Mucosa of gallbladder (tissue), 1 donor: Measurements from ENCODE around the gene EPYC. TPM values are rescaled to one million over a fixed set of nuclear protein-coding genes. Genes with fewer than 3 reads are reported as not detected.

Experiments
- DNase-seq: peaks from one replicate; pipeline ENCODE4 v3.0.0-alpha.2; 2020; ENCODE audit warnings: low spot score
- total RNA-seq: library from RNA; stranded (reverse); gene quantifications from one replicate; pipeline ENCODE4 v1.2.1, GENCODE V29; 2021
- donor health status: DM: no; HTN: no; CAD: no.

The EPYC gene
- total RNA-seq, 1 donor from 2014 or later: not detected

- DNase-seq: no peak
Observed at GRCh38 chr12:90954921-90955320, 49.9 kb downstream of the EPYC start, which contains the start of gene CCER1. CCER1 (minus strand) TSS chr12:90955176; CDS start chr12:90954742, 434 bp downstream.

- no peak for DNase-seq
Observed at GRCh38 chr12:90954428-90954827, 50.3 kb downstream of the EPYC start.

GRCh38 chr12:90953956-90954421, 50.8 kb downstream of the EPYC start:
- DNase-seq: no peak

GRCh38 chr12:90951432-90952105, 53.2 kb downstream of the EPYC start:
- DNase-seq: no peak

GRCh38 chr12:90947869-90948268, 56.9 kb downstream of the EPYC start:
- DNase-seq: no peak

- DNase-seq: no peak
Observed at GRCh38 chr12:90945070-90945649, 59.6 kb downstream of the EPYC start.

DNA sequence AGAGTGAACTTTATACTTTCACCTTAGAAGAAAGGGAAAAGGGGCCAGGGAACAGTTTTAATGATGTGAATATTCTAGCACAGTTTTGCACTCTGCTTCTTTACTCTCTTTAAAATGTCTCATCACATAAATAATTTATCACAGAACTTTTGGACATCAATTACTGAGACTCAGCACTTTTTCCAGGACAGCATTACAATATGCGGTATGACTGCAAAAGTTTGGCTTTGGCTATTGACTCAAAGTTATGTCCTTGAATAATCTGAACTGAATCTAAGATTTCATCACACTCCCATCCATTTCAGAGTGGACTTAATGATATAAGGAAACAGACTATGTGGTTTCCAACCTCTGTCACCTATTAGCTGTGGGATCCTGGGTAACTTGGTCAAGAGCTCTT, 61.5 kb downstream of the EPYC start:
- no peak for DNase-seq

DNA sequence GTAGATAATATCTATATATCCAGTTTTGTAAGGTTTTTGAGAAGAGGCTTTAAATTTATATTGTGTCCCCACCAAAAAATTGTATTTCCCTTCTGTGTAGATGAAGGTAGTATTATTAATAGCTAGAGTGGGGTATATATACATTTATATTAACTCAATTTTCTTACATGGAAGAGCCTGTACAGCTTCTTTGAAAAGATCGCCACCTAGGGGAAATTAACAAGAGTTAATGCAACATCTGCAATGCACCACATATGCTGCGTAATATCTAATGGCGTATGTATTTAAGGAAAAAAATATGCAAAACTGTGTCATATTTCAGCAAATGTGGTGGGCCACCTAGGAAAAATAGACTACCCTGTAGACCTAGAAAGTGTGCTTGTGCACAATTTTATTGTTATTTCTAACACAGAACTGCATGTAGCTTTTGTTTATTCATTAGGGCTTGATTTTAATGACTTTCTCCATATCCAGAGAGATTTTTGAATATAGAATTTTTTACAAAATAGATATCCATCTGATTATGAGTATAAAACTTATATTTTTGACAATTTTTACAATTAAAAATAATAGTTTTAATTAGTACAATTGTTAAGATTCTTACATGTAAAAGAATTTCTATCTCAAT, 63.8 kb downstream of the EPYC start:
- DNase-seq: no peak

DNA sequence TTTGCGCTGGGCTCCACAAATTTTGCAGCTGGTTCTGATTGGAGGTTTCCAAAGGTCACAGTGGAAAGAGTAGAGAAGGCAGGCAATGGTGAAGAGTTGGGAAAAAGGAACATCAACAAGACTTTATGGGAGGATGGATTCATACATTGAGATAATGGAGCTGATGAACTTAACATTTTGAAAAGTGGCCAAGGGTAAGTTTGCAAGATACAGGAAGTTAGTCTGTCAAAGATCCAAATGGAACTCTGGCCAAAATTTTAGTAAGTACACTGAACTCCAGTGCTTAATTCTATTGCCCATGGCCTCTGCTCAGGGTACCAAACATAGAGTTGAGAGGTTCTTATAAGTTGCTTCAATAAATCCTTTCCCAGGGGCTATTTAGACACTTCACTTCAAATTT, 65.4 kb downstream of the EPYC start:
- no peak for DNase-seq

DNA sequence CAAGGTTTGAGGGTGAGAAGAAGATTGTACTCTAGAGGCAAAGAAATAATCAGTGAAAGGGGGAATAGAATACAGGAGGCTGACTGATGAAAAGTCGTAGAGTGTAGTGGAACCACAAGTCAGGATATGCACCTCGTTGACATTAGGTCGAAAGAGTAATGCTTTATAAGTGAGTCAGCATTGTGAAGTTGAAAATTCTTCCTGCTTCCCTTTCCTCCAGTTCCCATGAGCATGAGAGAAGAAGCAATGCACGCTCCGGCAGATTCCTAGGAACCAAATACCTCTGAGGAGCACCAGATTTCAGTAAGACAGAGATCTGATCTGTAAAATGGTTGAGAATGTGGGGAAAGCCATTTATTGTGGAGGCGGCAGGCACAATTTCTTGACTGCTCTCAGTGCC, 66.3 kb downstream of the EPYC start:
- DNase-seq: no peak

GRCh38 chr12:90937651-90938050, 67.1 kb downstream of the EPYC start:
- DNase-seq: no peak

- no peak for DNase-seq
Observed at GRCh38 chr12:90936230-90937005, 68.4 kb downstream of the EPYC start.

DNA sequence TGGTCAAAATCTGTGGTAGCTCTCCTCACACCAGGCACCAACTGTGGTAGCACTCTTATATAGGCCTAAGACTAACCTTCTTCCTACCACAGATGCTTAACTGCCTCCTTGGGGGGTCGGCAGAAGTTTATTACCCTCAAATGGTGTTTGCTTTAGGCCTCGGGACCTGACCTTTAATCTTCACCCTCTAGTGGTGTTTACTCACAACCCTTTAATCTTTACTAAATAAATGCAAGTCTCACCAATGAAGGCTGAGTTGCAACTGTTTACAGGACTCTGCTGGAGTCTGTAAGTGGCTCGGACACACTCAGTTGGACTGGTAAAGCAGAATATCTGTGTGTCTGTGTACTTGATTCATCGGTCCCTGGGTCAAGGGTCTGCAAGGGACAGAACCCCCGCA, 79.2 kb downstream of the EPYC start:
- DNase-seq: no peak

- no peak for DNase-seq
Observed at GRCh38 chr12:90924406-90924805, 80.4 kb downstream of the EPYC start.

GRCh38 chr12:90922145-90922627, 82.6 kb downstream of the EPYC start:
- DNase-seq: no peak

DNA sequence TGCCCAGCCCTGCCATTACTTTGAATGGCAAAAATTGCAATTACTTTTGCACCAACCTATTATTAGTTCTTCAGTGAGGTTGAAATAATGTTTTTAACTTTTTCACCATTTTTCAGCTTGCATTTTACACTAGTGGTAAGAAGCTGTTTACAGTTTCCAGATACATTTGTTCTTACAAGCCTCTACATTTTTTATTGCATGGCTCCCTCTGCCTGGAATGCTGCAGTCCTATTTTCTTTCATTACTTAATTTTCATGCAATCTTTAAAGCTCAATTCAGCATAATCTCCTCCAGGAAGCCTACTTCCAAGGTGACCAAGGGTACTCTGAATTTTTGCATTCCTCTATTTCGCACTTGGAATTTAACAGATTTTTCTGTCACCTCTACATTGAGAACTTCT, 83.2 kb downstream of the EPYC start:
- no peak for DNase-seq

GRCh38 chr12:90920222-90920621, 84.5 kb downstream of the EPYC start:
- DNase-seq: no peak

DNA sequence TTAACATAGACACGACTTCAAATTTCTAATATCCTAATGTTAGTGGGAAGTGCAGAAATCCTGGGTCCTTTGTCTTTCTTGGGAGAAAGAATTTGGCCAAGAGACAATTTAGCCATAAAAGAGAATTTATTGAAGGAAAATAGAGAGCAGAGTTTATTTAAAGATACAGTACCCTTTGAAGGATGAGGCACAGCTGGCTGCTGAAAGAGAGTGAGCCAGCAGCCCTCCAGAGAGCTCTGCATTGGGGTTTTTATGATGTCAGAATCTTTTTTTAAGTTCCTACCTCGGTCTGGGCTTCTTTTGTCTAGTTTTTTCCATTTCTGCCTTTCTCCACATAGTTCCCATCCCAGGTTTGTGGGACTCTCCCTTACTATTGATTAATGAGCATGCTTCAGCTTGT, 87.3 kb downstream of the EPYC start:
- no peak for DNase-seq

DNA sequence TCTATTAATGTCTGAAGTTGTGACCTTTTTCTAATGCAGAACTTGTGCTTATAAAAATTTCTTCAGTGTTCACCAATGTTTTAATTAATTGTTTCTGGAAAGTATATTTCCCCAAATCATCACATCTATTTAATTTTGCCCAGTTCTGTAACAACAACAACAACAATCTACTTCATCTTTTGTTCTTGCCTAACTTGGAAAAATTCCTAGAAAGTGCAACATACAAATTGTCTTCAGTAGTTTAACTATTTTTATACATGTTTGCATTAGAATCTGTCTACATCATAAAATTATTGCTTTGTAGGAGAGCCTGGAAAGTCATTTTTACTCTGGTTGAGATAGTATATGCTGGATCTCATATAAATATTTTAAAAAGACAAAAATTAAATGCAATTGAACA, 88.3 kb downstream of the EPYC start:
- no peak for DNase-seq

- no peak for DNase-seq
Observed at GRCh38 chr12:90915353-90915752, 89.4 kb downstream of the EPYC start.
